Right ventricle myocardium inferior (tissue), 1 donor: ENCODE measurements around the gene STRADB. TPM values are rescaled to one million over a fixed set of nuclear protein-coding genes. Genes with fewer than 3 reads are reported as not detected.
A peak's percentile ranks its signal among the peaks of the same experiment; 100 is the strongest.

Source experiments
- ATAC-seq: fragments of 200-7000 bp; cut with Tn5 transposase; one replicate; pipeline ENCODE4 v1.9.1; 2020; ENCODE audit warnings: mild to moderate bottlenecking, moderate library complexity
- DNase-seq: peaks from one replicate; pipeline ENCODE4 v3.0.0; 2021; ENCODE audit errors: missing footprints
- intact Hi-C: fragments of 100-400 bp; cut with DNase I; formaldehyde crosslinking; loops from one replicate; pipeline ENCODE4 v1.11.0; 2022
- long read RNA-seq: library from polyadenylated mRNA; unstranded; transcript quantifications from one replicate; pipeline ENCODE4 v2.0.0, GENCODE V29; 2021
- total RNA-seq: library from RNA; stranded (reverse); fragmentation: NEBNext Ultra II Directional; extraction: Animal tissue kit (Norgen Biotek cat#: 25700); gene quantifications from one replicate; pipeline ENCODE4 v1.2.1, GENCODE V29; 2021
- donor health status: DM: no; HTN: yes; CAD: no; lungs with severe emphysema.

The STRADB gene, protein sequence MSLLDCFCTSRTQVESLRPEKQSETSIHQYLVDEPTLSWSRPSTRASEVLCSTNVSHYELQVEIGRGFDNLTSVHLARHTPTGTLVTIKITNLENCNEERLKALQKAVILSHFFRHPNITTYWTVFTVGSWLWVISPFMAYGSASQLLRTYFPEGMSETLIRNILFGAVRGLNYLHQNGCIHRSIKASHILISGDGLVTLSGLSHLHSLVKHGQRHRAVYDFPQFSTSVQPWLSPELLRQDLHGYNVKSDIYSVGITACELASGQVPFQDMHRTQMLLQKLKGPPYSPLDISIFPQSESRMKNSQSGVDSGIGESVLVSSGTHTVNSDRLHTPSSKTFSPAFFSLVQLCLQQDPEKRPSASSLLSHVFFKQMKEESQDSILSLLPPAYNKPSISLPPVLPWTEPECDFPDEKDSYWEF
- 79.1 TPM for total RNA-seq
- long read RNA-seq, transcript STRADB-201 (12 exons, 2,293 nt): major isoform, 54 of 70 reads
- long read RNA-seq, partial matches to known transcripts: 1 of 70 reads
- long read RNA-seq, other reads (novel, unspliced or antisense): 15 of 70 reads

DNA sequence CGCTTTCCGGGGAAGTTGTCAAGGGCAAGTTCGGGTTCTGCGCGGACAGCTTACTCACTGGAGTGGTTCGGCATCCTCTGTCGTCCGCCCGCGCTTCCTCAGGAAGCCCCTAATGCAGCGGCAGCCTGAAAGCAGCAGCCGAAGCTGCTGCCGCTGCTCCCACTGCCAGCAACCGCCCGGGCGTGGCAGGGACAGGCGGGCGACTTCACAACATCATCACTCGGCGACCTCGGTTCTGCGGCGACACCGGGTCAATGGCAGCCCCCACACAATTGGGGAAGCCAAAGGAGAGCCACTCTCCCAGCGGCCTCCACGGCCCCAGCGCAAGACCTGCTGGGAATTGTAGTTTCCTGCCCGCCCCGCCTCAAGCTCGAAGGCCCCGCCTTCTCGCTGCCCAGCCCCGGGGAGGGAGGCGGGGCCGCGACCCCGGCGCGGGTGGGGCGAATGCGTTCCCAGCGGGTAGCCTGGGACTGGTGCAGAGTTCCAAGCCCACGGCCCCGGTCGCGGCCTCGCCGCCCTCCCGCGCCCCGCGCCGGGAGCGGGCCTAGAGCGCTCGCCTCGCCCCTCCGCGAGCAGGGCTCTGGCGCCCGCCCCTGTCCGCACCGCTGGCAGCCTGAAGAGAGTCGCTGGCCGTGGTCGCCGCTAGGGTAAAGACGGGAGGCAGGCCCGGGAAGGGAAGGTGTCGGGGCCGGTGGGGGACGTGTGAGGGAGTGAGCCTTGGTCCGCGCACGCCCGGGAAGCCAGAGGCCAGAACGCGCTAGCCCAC, at the start of gene STRADB, which contains the start of gene TRAK2:
Gene STRADB (plus strand): TSS at position 449 of the 766 bp plus-strand sequence. CDS start 3,101 bp downstream, outside the sequence.
Gene TRAK2 (minus strand): TSS at position 167 of the 766 bp plus-strand sequence. CDS start 30,951 bp downstream, outside the sequence.
- DNase-seq: peak; percentile 97
- ATAC-seq: peak; percentile 98
- intact Hi-C loops: loop anchor here (1.0 to 10.0 kb wide), 4 partner anchors 18 to 217 kb away; partner anchors contain the start of gene TMEM237

- intact Hi-C loops: no loop called here
Measured at GRCh38 chr2:201401815-201402214, 49.7 kb upstream of the STRADB start.

DNA sequence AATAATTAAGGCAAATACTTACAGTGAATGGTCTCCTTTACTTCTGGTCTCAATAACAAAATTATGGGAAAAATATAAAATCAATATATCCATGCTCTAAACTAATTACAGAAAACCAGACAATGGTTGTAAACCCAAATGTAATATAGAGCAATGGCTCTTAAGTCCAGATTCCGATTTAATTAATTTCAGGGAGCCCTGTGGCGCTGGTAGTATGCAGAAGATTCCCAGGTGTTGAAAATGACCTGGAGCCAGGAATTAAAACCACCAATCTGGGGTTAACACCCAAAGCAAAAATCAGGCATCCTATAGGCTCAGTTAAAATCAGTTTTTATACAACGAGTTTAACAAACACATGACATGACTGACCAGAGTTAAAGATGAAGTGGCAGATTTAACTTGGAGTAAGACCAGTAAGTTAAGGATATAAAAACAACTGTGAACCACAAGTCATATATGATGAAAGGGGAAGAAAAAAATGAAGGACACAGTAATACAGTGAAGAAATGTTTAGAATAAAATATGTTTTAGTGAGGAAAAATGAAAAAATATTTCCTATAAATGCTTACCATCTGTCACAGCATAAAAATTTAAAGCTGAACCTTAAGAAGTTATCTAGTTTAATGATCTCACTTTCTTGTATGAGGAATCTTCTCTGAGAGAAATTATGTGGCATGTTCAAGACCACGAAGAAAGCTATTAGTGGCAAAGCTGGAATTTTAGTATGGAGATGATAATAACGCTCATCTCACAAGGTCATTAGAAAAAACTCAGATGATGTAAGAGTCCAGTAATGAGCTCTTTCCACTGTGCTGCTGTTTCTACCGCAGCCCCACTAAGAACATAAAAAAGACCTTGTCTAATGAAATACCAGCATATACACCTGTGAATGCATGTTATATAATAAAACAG, 48.6 kb upstream of the STRADB start:
- intact Hi-C loops: no loop called here
- DNase-seq: no peak
- no peak for ATAC-seq

More at GRCh38 chr2:201401815-201402214, 49.7 kb upstream of the STRADB start:
- ATAC-seq (no peak), DNase-seq (no peak)

DNA sequence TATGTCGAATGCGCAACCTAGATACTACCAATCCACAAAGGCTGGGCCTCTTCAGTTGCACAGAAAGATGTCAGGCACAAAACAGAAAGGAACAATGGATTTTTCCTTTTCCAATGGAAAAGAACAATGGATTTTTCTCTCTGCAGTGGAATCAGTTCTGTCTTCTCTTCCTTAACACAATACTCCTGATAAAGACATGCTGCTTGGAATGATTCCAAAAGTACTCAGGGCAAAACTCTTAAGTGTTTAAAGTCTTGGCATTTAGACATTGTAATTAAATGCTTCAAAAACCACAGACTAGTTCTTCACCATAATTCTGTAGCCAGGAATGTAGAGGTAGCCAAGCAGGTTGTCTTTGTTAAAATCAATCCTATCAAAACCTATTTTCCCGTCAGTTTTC, 47.7 kb upstream of the STRADB start:
- ATAC-seq: no peak
- DNase-seq: no peak
- intact Hi-C loops: loop anchor here (2.0 kb wide), 1 partner anchor 47 kb away; the partner anchor contains the start of genes STRADB and TRAK2

GRCh38 chr2:201404699-201405280, 46.8 kb upstream of the STRADB start:
- no peak for ATAC-seq

DNA sequence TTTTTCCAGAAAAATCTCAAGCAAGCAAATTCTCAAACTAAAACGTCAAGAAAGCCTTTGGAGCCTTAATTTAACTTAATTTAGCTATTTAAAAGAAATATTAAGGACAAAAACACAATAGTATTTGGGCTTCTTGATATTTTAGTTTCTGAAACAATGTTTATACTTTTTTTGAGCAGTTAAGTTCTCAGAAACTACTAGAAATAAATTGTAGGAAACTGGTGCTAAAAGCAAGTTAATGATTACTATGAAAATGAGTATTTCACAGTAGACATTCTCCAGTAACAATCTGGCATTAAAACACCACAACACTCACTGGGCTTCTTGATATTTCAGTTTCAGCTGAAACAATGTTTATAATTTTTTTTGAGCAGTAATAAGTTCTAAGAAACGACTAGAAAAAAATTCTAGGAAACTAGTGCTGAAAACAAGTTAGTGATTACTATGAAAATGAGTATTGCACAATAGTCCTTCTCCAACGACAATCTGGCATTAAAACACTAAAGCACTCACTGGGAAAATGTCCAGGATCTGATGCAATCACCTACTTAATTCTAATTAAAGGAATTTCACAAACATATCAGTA, 45.4 kb upstream of the STRADB start:
- peak; percentile 55 for ATAC-seq
- intact Hi-C loops: loop anchor here (2.0 kb wide), 1 partner anchor 27 kb away; no protein-coding TSS in a partner anchor
- DNase-seq: no peak

More at GRCh38 chr2:201404699-201405280, 46.8 kb upstream of the STRADB start:
- DNase-seq: no peak
- intact Hi-C loops: loop anchor here (2.0 kb wide), 1 partner anchor 46 kb away; the partner anchor contains the start of genes STRADB and TRAK2

DNA sequence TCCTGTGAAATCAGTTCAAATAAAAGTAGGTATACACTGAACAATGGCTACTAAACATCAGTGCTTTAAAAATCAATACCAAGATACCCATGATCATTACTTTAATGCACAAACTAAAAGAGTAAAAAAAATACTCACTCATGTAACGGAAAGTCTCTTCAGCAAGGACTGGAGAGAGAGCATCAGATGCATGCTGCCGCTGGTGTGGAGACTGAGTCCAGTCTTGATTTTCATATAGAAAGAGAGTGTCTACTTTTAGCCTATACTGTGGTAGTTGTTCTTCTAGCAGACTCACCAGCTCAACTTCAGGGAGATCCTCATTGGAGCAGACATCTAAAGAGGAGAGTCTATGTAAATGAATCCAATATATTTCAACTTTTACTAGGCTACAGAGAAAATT, 44.3 kb upstream of the STRADB start:
- ATAC-seq: no peak
- intact Hi-C loops: loop anchor here (2.0 kb wide), 1 partner anchor 26 kb away; no protein-coding TSS in a partner anchor

GRCh38 chr2:201408931-201409330, 42.6 kb upstream of the STRADB start:
- ATAC-seq (no peak), DNase-seq (no peak)
- intact Hi-C loops: no loop called here

More for the DNA sequence above, 44.3 kb upstream of the STRADB start:
- no peak for DNase-seq

DNA sequence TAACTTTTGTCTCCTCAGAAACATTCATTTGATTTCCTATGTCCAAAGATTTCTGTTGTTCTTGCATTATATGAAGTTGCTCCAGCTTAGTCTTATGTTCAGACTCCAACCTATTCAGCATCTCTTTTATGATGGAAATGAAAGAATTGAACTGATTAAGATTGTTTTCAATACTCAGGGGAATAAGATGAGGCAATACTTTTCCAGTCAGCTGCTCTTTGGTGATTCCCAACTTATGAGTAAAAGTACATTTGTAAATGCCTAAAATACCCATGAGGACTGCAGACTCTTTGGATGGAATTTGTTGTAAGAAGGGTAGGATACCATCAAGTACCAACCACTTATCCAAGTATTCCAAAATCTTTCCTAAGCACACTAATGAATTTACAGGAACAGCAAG, 40.1 kb upstream of the STRADB start:
- intact Hi-C loops: no loop called here
- ATAC-seq (no peak), DNase-seq (no peak)

GRCh38 chr2:201413143-201413542, 38.4 kb upstream of the STRADB start:
- intact Hi-C loops: no loop called here
- no peak for DNase-seq
- ATAC-seq: peak; percentile 38

- no peak for ATAC-seq
- intact Hi-C loops: no loop called here
Measured at GRCh38 chr2:201413552-201413951, 38.0 kb upstream of the STRADB start.

DNA sequence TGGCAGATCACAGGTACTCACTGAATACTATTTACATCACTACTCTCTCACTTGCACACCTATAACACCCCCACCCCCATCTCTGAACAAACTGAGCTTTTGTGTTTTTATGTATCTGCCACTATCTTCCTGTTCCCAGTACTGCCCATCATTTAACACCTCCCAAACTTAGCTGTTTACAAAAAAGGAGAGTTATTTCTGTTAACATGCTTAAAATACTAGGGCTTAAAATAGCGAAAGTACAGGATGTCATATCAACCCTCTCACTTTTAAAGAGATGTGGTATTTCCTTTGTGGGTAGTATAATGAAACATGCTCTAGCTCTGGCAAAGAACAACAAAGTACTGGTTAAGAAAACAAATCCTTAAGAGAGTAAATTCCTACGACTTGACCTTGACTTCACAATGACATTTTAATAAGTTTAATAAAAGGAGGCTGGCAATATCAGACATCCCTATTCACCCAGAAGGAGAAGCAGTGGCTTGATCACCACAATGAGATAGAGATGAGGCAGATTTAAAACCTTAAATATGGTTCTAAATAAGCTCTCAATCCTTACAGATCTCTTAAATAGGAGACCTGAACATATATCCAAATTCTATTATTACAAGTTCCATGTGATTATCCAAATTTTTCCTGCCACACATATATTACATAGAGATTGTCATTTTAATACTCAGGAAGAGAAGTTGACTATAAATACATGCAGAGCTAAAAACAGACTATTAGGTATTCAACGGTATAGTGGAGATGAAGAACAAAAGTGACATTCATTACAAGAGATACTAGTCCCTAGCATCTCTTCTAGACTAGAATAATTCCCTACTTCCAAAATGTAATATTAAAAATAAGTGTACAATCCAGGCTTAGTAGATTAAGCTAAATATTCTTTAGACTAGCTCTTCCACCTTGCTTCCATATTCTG, 37.2 kb upstream of the STRADB start:
- DNase-seq (no peak), ATAC-seq (peak; percentile 62)
- intact Hi-C loops: no loop called here

More at GRCh38 chr2:201413552-201413951, 38.0 kb upstream of the STRADB start:
- DNase-seq: no peak

GRCh38 chr2:201415149-201415548, 36.4 kb upstream of the STRADB start:
- no peak for ATAC-seq
- intact Hi-C loops: no loop called here
- no peak for DNase-seq

DNA sequence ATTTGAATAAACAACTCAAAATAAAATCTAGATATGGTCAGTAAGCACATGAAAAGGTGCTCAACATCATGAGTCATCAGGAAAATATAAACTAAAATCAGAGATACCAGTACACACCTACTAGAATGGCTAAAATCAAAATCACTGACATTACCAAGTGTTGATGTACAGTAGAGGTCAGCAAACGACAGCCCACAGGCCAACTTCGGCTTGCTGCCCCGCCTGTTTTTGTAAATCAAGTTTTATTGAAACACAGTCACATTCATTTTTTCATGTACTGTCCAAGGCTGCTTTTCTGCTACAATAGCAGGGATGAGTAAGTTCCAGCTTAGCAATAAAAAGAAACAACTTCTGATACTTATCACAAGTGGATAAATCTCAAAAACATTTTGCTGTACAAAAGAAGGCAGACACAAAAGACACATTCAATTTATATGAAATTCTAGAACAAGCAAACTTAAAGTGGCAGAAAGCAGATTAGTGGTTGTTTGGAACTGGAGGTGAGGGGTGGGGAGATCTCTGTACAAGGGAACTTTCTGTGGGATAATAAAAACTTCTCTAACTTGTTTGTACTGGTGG, 32.4 kb upstream of the STRADB start:
- intact Hi-C loops: loop anchor here (2.0 kb wide), 1 partner anchor 14 kb away; no protein-coding TSS in a partner anchor
- DNase-seq (no peak), ATAC-seq (peak; percentile 30)

DNA sequence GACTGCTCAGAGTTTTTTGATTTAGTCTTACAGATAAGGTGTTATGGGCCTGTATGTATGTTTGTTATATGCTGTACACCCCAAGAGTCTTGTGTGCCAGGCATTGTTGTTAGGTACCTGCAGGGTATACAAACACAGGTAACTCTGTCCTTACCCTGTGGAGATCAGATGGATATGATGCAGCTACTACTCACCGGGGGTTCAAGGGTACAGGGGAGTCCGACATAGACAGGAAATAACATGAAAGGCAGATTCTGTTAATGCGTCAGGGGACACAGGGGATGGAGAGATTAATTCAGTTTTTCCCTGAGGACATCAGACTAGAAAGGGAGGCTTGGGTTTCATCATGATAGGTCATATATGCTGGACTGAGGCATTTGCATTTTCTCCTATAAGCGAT, 31.6 kb upstream of the STRADB start:
- intact Hi-C loops: loop anchor here (2.0 kb wide), 1 partner anchor 13 kb away; no protein-coding TSS in a partner anchor
- no peak for ATAC-seq
- no peak for DNase-seq
